ENCODE results near the gene UTS2B.
"Not testable (repeated sequence)": the region's sequence is repeated elsewhere in the genome, so short reads cannot be mapped to it uniquely, and the experiment has no call there.

The UTS2B gene

GRCh38 chr3:191269289-191270085, 60.8 kb downstream of the UTS2B start:
- DNase-seq, result no peak

GRCh38 chr3:191268737-191269136, 61.6 kb downstream of the UTS2B start:
- no peak for DNase-seq

GRCh38 chr3:191263850-191264249, 66.5 kb downstream of the UTS2B start:
- no peak for DNase-seq

- no peak for DNase-seq
These were observed 67.0 kb downstream of the UTS2B start for GRCh38 chr3:191263365-191263764.

- no peak for DNase-seq
These were observed 67.7 kb downstream of the UTS2B start for GRCh38 chr3:191262650-191263049.

GRCh38 chr3:191261304-191261638, 69.1 kb downstream of the UTS2B start:
- no peak for DNase-seq

- no peak for DNase-seq
These were observed 69.7 kb downstream of the UTS2B start for GRCh38 chr3:191260431-191261303.

GRCh38 chr3:191259486-191259885, 70.8 kb downstream of the UTS2B start:
- no peak for DNase-seq

GRCh38 chr3:191257286-191257685, 73.0 kb downstream of the UTS2B start:
- DNase-seq, result no peak

GRCh38 chr3:191256405-191256804, 73.9 kb downstream of the UTS2B start:
- DNase-seq, result no peak

GRCh38 chr3:191255156-191255555, 75.2 kb downstream of the UTS2B start:
- no peak for DNase-seq

GRCh38 chr3:191254098-191254873, 76.0 kb downstream of the UTS2B start:
- no peak for DNase-seq

- no peak for DNase-seq
These were observed 77.1 kb downstream of the UTS2B start for GRCh38 chr3:191253089-191253799.

GRCh38 chr3:191246630-191247029, 83.7 kb downstream of the UTS2B start:
- DNase-seq, result no peak

- not testable (repeated sequence) for DNase-seq
These were observed 84.3 kb downstream of the UTS2B start for GRCh38 chr3:191246034-191246433.

- no peak for DNase-seq
These were observed 86.0 kb downstream of the UTS2B start for GRCh38 chr3:191244242-191244867.

GRCh38 chr3:191240486-191240885, 89.8 kb downstream of the UTS2B start:
- no peak for DNase-seq

GRCh38 chr3:191239407-191240031, 90.8 kb downstream of the UTS2B start:
- no peak for DNase-seq

- no peak for DNase-seq
These were observed 92.0 kb downstream of the UTS2B start for GRCh38 chr3:191238321-191238817.

- DNase-seq, result no peak
These were observed 93.1 kb downstream of the UTS2B start for GRCh38 chr3:191237047-191237882.

GRCh38 chr3:191236646-191237045, 93.7 kb downstream of the UTS2B start:
- no peak for DNase-seq
